Choroid plexus epithelial cell (primary cell): ENCODE measurements around the gene CREG2.

Source experiments
- DNase-seq: peaks from one replicate; pipeline ENCODE4 v3.0.0-alpha.2; 2010; ENCODE audit warnings: low read depth
- H3K4me3 ChIP-seq: 2 replicates; pipeline ENCODE4 v1.5.1; 2011; ENCODE audit warnings: low read depth, mild to moderate bottlenecking, control low read depth, low read length, moderate library complexity
- CTCF ChIP-seq: conservative IDR thresholded peaks from 2 replicates; pipeline ENCODE4 v1.5.1; 2011; ENCODE audit warnings: low read depth, mild to moderate bottlenecking, control low read depth, inconsistent platforms, low read length, moderate library complexity

CREG2 gene

GRCh38 chr2:101348883-101349282 lies 38.4 kb downstream of the CREG2 start:
- no peak for TF ChIP-seq CTCF
- no peak for DNase-seq
- H3K4me3 ChIP-seq, result no peak overlapping the region

- DNase-seq, result no peak
These were observed 40.4 kb downstream of the CREG2 start for GRCh38 chr2:101346909-101347308.

GRCh38 chr2:101344137-101344536 lies 43.2 kb downstream of the CREG2 start:
- H3K4me3 ChIP-seq, result no peak overlapping the region
- TF ChIP-seq CTCF, result no peak
- DNase-seq, result no peak

More at GRCh38 chr2:101346909-101347308, 40.4 kb downstream of the CREG2 start:
- H3K4me3 ChIP-seq, result no peak overlapping the region
- TF ChIP-seq CTCF, result no peak

- no peak for TF ChIP-seq CTCF
- no peak for DNase-seq
- peak overlapping the region; percentile 41 for H3K4me3 ChIP-seq
These were observed 44.7 kb downstream of the CREG2 start for GRCh38 chr2:101342625-101343008.

GRCh38 chr2:101341901-101342624 lies 45.2 kb downstream of the CREG2 start:
- peak; percentile 81 for DNase-seq
- TF ChIP-seq CTCF, result peak; percentile 87
- peak overlapping the region; percentile 41 for H3K4me3 ChIP-seq

- DNase-seq, result no peak
These were observed 45.9 kb downstream of the CREG2 start for GRCh38 chr2:101341421-101341820.

More at GRCh38 chr2:101341421-101341820, 45.9 kb downstream of the CREG2 start:
- TF ChIP-seq CTCF, result no peak
- H3K4me3 ChIP-seq, result no peak overlapping the region
